ENCODE results near the gene WNT3A.

Gene WNT3A

GRCh38 chr1:228081144-228081543 is 74.3 kb downstream of the WNT3A start:
- no peaks in the 10 kb centered on the region for H3K27me3 ChIP-seq (ENCODE audit: insufficient read depth, poor library complexity, severe bottlenecking)
- no peak for DNase-seq (ENCODE audit: low read depth in 1 of 2, low spot score in 1 of 2)
- H3K27ac ChIP-seq (replicated peaks) = peak overlapping the region; percentile 93
- H3K4me3 ChIP-seq (replicated peaks; ENCODE audit: insufficient read depth, low read length) = peak overlapping the region; percentile 76
- no peak for TF ChIP-seq POLR2AphosphoS5 (IDR thresholded peaks at IDR 0.05; ENCODE audit: low read depth)
- TF ChIP-seq CTCF (IDR thresholded peaks at IDR 0.05; ENCODE audit: insufficient read depth, low read length) = no peak
- TF ChIP-seq GABPA (IDR thresholded peaks at IDR 0.05; ENCODE audit: low read depth) = no peak

- TF ChIP-seq REST (IDR thresholded peaks at IDR 0.05; ENCODE audit: insufficient replicate concordance, low read depth) = no peak
- TF ChIP-seq CTCF (IDR thresholded peaks at IDR 0.05; ENCODE audit: insufficient read depth, low read length) = no peak
- no peak for TF ChIP-seq SPI1 (IDR thresholded peaks at IDR 0.05; ENCODE audit: borderline replicate concordance, low read depth)
- Histone ChIP-seq H3K27me3 (ENCODE audit: insufficient read depth, poor library complexity, severe bottlenecking) (no peaks in the 10 kb centered on the region), H3K27ac (replicated peaks) (peak overlapping the region; percentile 93)
Measured at GRCh38 chr1:228081578-228082213, 74.9 kb downstream of the WNT3A start.

GRCh38 chr1:228082214-228082917 is 75.6 kb downstream of the WNT3A start, which contains the start of gene ARF1:
TSS of gene ARF1 (plus strand) at chr1:228082708. CDS start at chr1:228097115, 14,407 bp downstream.
- Histone ChIP-seq H3K4me3 (replicated peaks; ENCODE audit: insufficient read depth, low read length) (peak within 1 kb of the TSS; percentile 76), H3K27ac (replicated peaks) (peak within 1 kb of the TSS; percentile 93), H3K27me3 (ENCODE audit: insufficient read depth, poor library complexity, severe bottlenecking) (no peaks in the 10 kb centered on the region)
- peak; percentile 86 to 91 for DNase-seq (ENCODE audit: low read depth in 1 of 2, low spot score in 1 of 2)
- TF ChIP-seq POLR2AphosphoS5 (IDR thresholded peaks at IDR 0.05; ENCODE audit: low read depth) (peak; percentile 88), SPI1 (IDR thresholded peaks at IDR 0.05; ENCODE audit: borderline replicate concordance, low read depth) (no peak)

More at GRCh38 chr1:228081578-228082213, 74.9 kb downstream of the WNT3A start:
- peak overlapping the region; percentile 76 for H3K4me3 ChIP-seq (replicated peaks; ENCODE audit: insufficient read depth, low read length)
- DNase-seq (ENCODE audit: low read depth in 1 of 2, low spot score in 1 of 2) = no peak

GRCh38 chr1:228082918-228083870 is 76.4 kb downstream of the WNT3A start:
- peak overlapping the region; percentile 73 for H3K4me3 ChIP-seq (replicated peaks; ENCODE audit: insufficient read depth, low read length)
- H3K27me3 ChIP-seq (ENCODE audit: insufficient read depth, poor library complexity, severe bottlenecking) = no peaks in the 10 kb centered on the region
- no peak for DNase-seq (ENCODE audit: low read depth in 1 of 2, low spot score in 1 of 2)
- H3K27ac ChIP-seq (replicated peaks) = peak overlapping the region; percentile 93
- TF ChIP-seq GABPA (IDR thresholded peaks at IDR 0.05; ENCODE audit: low read depth) = no peak
- TF ChIP-seq POLR2AphosphoS5 (IDR thresholded peaks at IDR 0.05; ENCODE audit: low read depth) = peak; percentile 24; the same call in 1 of the 2 replicates

- TF ChIP-seq POLR2AphosphoS5 (IDR thresholded peaks at IDR 0.05; ENCODE audit: low read depth) = peak; percentile 12; the same call in 1 of the 2 replicates
- no peak for TF ChIP-seq GABPA (IDR thresholded peaks at IDR 0.05; ENCODE audit: low read depth)
- no peak for TF ChIP-seq REST (IDR thresholded peaks at IDR 0.05; ENCODE audit: insufficient replicate concordance, low read depth)
- H3K4me3 ChIP-seq (replicated peaks; ENCODE audit: insufficient read depth, low read length) = peak overlapping the region; percentile 73
- DNase-seq (ENCODE audit: low read depth in 1 of 2, low spot score in 1 of 2) = no peak
- peak overlapping the region; percentile 93 for H3K27ac ChIP-seq (replicated peaks)
- H3K27me3 ChIP-seq (ENCODE audit: insufficient read depth, poor library complexity, severe bottlenecking) = no peaks in the 10 kb centered on the region
Measured at GRCh38 chr1:228083871-228084278, 77.1 kb downstream of the WNT3A start.

Data from HL-60 (cell line).